K562 (cell line): ENCODE data around the gene TP63. TPM values are rescaled to one million over a fixed set of nuclear protein-coding genes. Genes with fewer than 3 reads are reported as not detected.

Source experiments
- ATAC-seq: fragments of 200-7000 bp; cut with Tn5 transposase; 3 replicates; pipeline ENCODE4 v1.9.1; 2020; ENCODE audit warnings: moderate library complexity
- BruUV-seq: library from RNA; stranded (reverse); fragments of 400-500 nt; replicated peaks from 2 replicates; lab custom pipeline; 2021; lab: Mats Ljungman, UMichigan
- CTCF ChIA-PET: fragments of 300-600 bp; formaldehyde crosslinking; extraction: SDS; loops from one replicate; lab custom pipeline; 2021; ENCODE audit warnings: low intra/inter-chr PET ratio; lab: Yijun Ruan, JAX
- POLR2A ChIA-PET: fragments of 300-600, 350-650 bp; sonication (Branson Sonifier 250); formaldehyde crosslinking; extraction: SDS; loops from one replicate; lab custom pipeline; 2021; ENCODE audit warnings: antibody characterized with exemption, inconsistent platforms; lab: Yijun Ruan, JAX
- DNase-seq, 4 experiments: peaks; one replicate each; pipeline versions ENCODE4 v3.0.0 to v3.0.0-alpha.2; 2011 to 2018; ENCODE audit warnings: low spot score in 3 of 4, mixed read lengths in 3 of 4; ENCODE audit errors: extremely low read depth in 1 of 4
- FAIRE-seq: peaks from 2 replicates; lab custom pipeline; 2011; peaks lifted over from hg19 to GRCh38; lab: Jason Lieb, UNC
- H2AFZ ChIP-seq: 2 replicates; pipeline ENCODE4 v1.6.0; 2011; ENCODE audit warnings: low read depth, low read length, control low read depth, inconsistent platforms
- H3K27ac ChIP-seq: fragments of 200-600 bp; 3 replicates; pipeline ENCODE4 v1.8.0; 2011; ENCODE audit warnings: low read depth, mild to moderate bottlenecking, control low read depth, inconsistent platforms, low read length, moderate library complexity, mixed read lengths; ENCODE audit errors: extremely low read depth
- H3K27me3 ChIP-seq, 2 experiments: fragments of 300-600 bp in 1 of 2; 2 replicates in 1 of 2; 3 replicates in 1 of 2; pipeline versions ENCODE4 v1.6.0 to v1.8.0; 2011; ENCODE audit warnings: inconsistent platforms in 2 of 2, low read length in 2 of 2, mild to moderate bottlenecking in 1 of 2, mixed read lengths in 1 of 2, moderate library complexity in 1 of 2; ENCODE audit not compliant: control insufficient read depth in 2 of 2, insufficient read depth in 2 of 2
- H3K36me3 ChIP-seq: fragments of 300-600 bp; 3 replicates; pipeline ENCODE4 v1.8.0; 2011; ENCODE audit warnings: mild to moderate bottlenecking, low read length, inconsistent platforms; ENCODE audit not compliant: control insufficient read depth, insufficient read depth
- H3K4me1 ChIP-seq, 2 experiments: fragments of 200-600 bp in 1 of 2; replicated peaks in 1 of 2; 2 replicates in 1 of 2; 3 replicates in 1 of 2; pipeline versions ENCODE4 v1.5.1 to v1.8.0; 2011; ENCODE audit warnings: inconsistent platforms in 2 of 2, low read length in 2 of 2, mild to moderate bottlenecking in 1 of 2, mixed read lengths in 1 of 2, moderate library complexity in 1 of 2; ENCODE audit not compliant: control insufficient read depth in 2 of 2, insufficient read depth in 2 of 2
- H3K4me2 ChIP-seq: 2 replicates; pipeline ENCODE4 v1.6.1; 2011; ENCODE audit warnings: low read length, control low read depth, inconsistent platforms, mixed read lengths; ENCODE audit not compliant: insufficient read depth
- H3K4me3 ChIP-seq: fragments of 200-600 bp; sonication (generic), shearing (Covaris generic); 2 replicates; pipeline ENCODE4 v1.5.1; 2016; ENCODE audit warnings: control low read depth, inconsistent platforms
- H3K79me2 ChIP-seq: fragments of 200-600 bp; 3 replicates; pipeline ENCODE4 v1.8.0; 2011; ENCODE audit warnings: low read length, inconsistent platforms; ENCODE audit not compliant: control insufficient read depth, insufficient read depth
- H3K9ac ChIP-seq, 2 experiments: 2 replicates each; pipeline versions ENCODE4 v1.6.0 to v1.6.1; 2011; ENCODE audit warnings: low read depth in 2 of 2, low read length in 2 of 2, control low read depth in 1 of 2, inconsistent platforms in 1 of 2, mild to moderate bottlenecking in 1 of 2, mixed read lengths in 1 of 2; ENCODE audit not compliant: insufficient read depth in 1 of 2
- H3K9me1 ChIP-seq: one replicate; pipeline ENCODE4 v1.6.0; 2011; ENCODE audit warnings: inconsistent platforms, mild to moderate bottlenecking, low read length, moderate library complexity; ENCODE audit not compliant: control insufficient read depth, insufficient read depth
- H3K9me3 ChIP-seq: replicated peaks from 2 replicates; pipeline ENCODE4 v1.5.1; 2011; ENCODE audit warnings: low read depth, low read length, inconsistent platforms; ENCODE audit not compliant: control insufficient read depth, insufficient read depth
- H4K20me1 ChIP-seq: replicated peaks from 2 replicates; pipeline ENCODE4 v1.6.1; 2011; ENCODE audit warnings: low read length, inconsistent platforms, mixed read lengths; ENCODE audit not compliant: control insufficient read depth, insufficient read depth
- NUFIP1 ChIP-seq: fragments of 450-650 bp; IDR thresholded peaks from 2 replicates; pipeline ENCODE4 v1.6.1; 2018; ENCODE audit not compliant: partially characterized antibody
- RBFOX2 ChIP-seq: fragments of 200-400 bp; formaldehyde crosslinking; IDR thresholded peaks from 2 replicates; pipeline ENCODE4 v1.6.1; 2017; ENCODE audit warnings: low read depth, mild to moderate bottlenecking, low read length, moderate library complexity
- ZNF57 ChIP-seq: fragments of 450-650 bp; formaldehyde crosslinking; IDR thresholded peaks from 2 replicates; pipeline ENCODE4 v1.4.0; 2020; ENCODE audit warnings: mild to moderate bottlenecking, moderate library complexity
- WGBS: fragments of 100-300 bp; shearing (Covaris generic); methylation state at CpG from one replicate; pipeline ENCODE4 v1.1.6; 2016; ENCODE audit warnings: low coverage, mixed read lengths; ENCODE audit not compliant: insufficient coverage; ENCODE audit errors: missing lambda C conversion rate; 5-methylcytosine and 5-hydroxymethylcytosine counted together
- in situ Hi-C: fragments of 300-500 bp; cut with MboI; formaldehyde crosslinking; loops from 4 replicates; pipeline ENCODE4 v1.15.0; 2018; ENCODE audit warnings: inconsistent platforms, mixed read lengths
- intact Hi-C: fragments of 100-400 bp; cut with micrococcal nuclease; formaldehyde crosslinking; loops from 2 replicates; pipeline ENCODE4 v1.14.2; 2022
- polyA plus RNA-seq, 8 experiments: library from polyadenylated mRNA; depleted of rRNA in 4 of 8; stranded (reverse) in 5 of 8; unstranded in 3 of 8; fragments of >200 nt; fragmentation: Nextera tagmentation in 2 of 8; fragmentation: Illumina TruSeq in 1 of 8; extraction: Ambion mirVana in 2 of 8; extraction: Trizol in 1 of 8; gene quantifications; 2 replicates each; pipeline versions ENCODE4 v1.2.1 to v1.2.3, GENCODE V29; 2011 to 2014; ENCODE audit warnings: inconsistent platforms in 1 of 8, missing spikeins in 1 of 8
- total RNA-seq, 7 experiments: library from RNA; depleted of rRNA in 6 of 7; stranded (reverse); fragments of >200 nt in 6 of 7; fragmentation: Illumina TruSeq in 2 of 7; extraction: Trizol in 2 of 7; gene quantifications; 2 replicates each; pipeline versions ENCODE4 v1.2.1 to v1.2.3, GENCODE V29; 2011 to 2021; ENCODE audit warnings: low replicate concordance in 1 of 7
- TF ChIP-seq, protein P1 (sequence below): fragments of 250-450 bp; sonication (Bioruptor Pico); IDR thresholded peaks from 2 replicates; pipeline ENCODE4 v1.5.0; 2021; ENCODE audit warnings: mild to moderate bottlenecking, moderate library complexity

The TP63 gene
- total and polyA plus RNA-seq, 9 of the 15 experiments (the other 6 are each of a cell fraction or from before 2014, with no cell fraction given) = 0.32 to 1.4 (median 0.50) TPM

DNA sequence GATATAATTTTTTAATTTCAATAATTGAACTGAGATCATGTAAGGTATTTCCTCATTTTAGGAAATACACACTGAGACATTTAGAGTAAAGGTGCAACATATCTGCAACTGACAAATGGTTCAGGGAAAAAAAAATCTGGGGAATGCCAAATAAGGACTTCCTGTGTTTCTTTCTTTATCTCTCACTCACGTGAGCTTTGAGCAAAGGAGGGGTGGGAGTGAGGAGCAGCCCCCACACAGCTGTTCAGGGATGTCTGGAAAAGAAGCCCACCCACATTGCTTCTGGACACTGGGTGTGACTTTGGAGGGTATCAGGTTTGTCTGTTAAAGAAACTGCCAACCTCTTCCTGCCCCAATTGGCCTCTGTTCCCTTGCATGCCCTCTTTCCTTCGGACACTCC lies 5.6 kb upstream of the TP63 start:
- in situ Hi-C loops (no loop called here), intact Hi-C loops (no loop called here)
- BruUV-seq = no TSS peak
- ChIA-PET CTCF (no interaction called here), POLR2A (no interaction called here)
- no peaks in the 10 kb centered on the region for H3K9me1 ChIP-seq
- H3K4me3 ChIP-seq = no peak overlapping the region
- no peak for ATAC-seq
- H4K20me1 ChIP-seq = no peaks in the 10 kb centered on the region
- no peaks in the 10 kb centered on the region for H3K36me3 ChIP-seq
- 0 out of 2 replicates have a peak, but pooled peaks cover 1% of the 10 kb centered on the region for H3K9me3 ChIP-seq
- H3K9ac ChIP-seq = no peak overlapping the region
- H3K79me2 ChIP-seq = no peaks in the 10 kb centered on the region
- H3K4me2 ChIP-seq = no peak overlapping the region
- WGBS = 4% methylated on average over 2 of the region's 2 CpGs
- H3K4me1 ChIP-seq = no peaks in the 10 kb centered on the region
- DNase-seq = no peak
- TF ChIP-seq NUFIP1 (no peak), RBFOX2 (no peak), ZNF57 (CRISPR knock-in tag) (no peak)
- TF ChIP-seq, protein P1, sequence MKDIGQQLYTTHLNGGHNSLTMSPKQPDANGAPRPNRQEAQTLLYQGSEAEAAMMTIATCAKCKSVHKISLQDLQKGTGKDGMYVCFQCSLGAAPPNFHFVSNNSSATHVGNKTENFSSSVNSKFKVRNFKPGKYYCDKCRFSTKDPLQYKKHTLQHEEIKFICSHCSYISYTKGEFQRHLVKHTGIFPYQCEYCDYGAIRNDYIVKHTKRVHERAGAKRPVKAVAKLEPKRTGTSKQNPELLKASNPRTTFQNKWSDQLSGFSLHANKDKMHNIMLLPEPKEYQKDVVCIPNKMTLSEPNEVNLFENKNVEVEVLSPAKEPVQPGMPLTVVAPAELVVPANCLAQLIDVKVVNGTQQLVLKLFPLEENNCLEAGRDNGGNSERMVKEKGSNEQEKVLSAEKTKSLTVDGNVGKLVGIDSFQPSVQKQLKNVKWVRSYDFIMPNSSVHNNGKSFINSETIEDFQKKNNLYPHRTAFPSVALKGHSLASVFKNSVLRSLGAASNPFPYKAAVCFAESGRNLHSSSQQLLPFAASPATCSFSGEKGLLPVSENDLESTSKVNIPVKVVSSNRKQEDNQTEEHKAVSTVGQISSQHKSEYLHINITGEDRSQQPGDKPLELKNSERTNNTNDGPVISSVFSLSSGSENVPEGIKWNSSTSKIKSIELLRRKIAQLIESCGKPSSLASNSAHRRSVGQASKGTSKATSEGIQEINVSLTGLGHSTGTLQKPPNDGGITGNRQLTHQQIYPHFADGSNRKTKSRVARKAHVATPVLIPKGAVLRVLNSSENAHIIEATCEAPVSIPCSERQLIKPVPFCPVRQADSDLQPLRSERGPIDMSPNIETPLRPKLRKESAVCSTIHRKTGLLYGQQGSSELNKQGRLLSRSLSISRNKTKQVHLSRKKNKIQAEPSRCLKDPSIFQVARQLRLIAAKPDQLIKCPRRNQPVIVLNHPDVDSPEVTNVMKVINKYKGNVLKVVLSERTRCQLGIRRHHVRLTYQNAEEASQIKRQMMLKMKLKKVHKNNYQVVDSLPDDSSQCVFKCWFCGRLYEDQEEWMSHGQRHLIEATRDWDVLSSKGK = no peak
- H2AFZ ChIP-seq = no peak overlapping the region
- no peak overlapping the region for H3K27ac ChIP-seq
- no peaks in the 10 kb centered on the region for H3K27me3 ChIP-seq
- FAIRE-seq = no peak
